Aorta (tissue), 5 donors: ENCODE data around the gene RPS19BP1. TPM values are rescaled to one million over a fixed set of nuclear protein-coding genes. Genes with fewer than 3 reads are reported as not detected.
A peak's percentile ranks its signal among the peaks of the same experiment; 100 is the strongest.

ENCODE experiments used
- ATAC-seq: fragments of 200-7000 bp; cut with Tn5 transposase; one replicate; pipeline ENCODE4 v1.9.1; 2022; ENCODE audit warnings: moderate library complexity; ENCODE audit not compliant: low FRiP score
- DNase-seq, 2 donors: peaks; one replicate each; pipeline ENCODE4 v3.0.0-alpha.2; 2020
- H3K27ac ChIP-seq, 2 donors: one replicate each; pipeline ENCODE4 v1.5.1; 2013; ENCODE audit warnings: low read length in 2 of 2, mild to moderate bottlenecking in 2 of 2, moderate library complexity in 2 of 2, control low read depth in 1 of 2, inconsistent platforms in 1 of 2, low read depth in 1 of 2
- H3K27me3 ChIP-seq, 2 donors: one replicate each; pipeline ENCODE4 v1.6.1; 2013; ENCODE audit warnings: control low read depth in 1 of 2, low read length in 1 of 2, mild to moderate bottlenecking in 1 of 2, moderate library complexity in 1 of 2; ENCODE audit not compliant: insufficient read depth in 2 of 2, control insufficient read depth in 1 of 2
- H3K36me3 ChIP-seq, 2 donors: one replicate each; pipeline ENCODE4 v1.6.1; 2013; ENCODE audit warnings: control low read depth in 1 of 2, low read length in 1 of 2, mild to moderate bottlenecking in 1 of 2; ENCODE audit not compliant: insufficient read depth in 2 of 2, control insufficient read depth in 1 of 2
- H3K4me1 ChIP-seq, 2 donors: one replicate each; pipeline ENCODE4 v1.6.1; 2013; ENCODE audit warnings: low read length in 2 of 2, control low read depth in 1 of 2, mild to moderate bottlenecking in 1 of 2, moderate library complexity in 1 of 2; ENCODE audit not compliant: insufficient read depth in 2 of 2, control insufficient read depth in 1 of 2
- H3K4me3 ChIP-seq, 2 donors: one replicate each; pipeline ENCODE4 v1.5.1; 2013; ENCODE audit warnings: low read length in 2 of 2, control low read depth in 1 of 2, mild to moderate bottlenecking in 1 of 2
- H3K9me3 ChIP-seq: one replicate; pipeline ENCODE4 v1.6.1; 2013; ENCODE audit warnings: mild to moderate bottlenecking, low read length; ENCODE audit not compliant: control insufficient read depth
- WGBS, 2 donors: extraction: QIAGEN DNeasy Blood & Tissue Kit; methylation state at CpG; one replicate each; pipeline ENCODE4 v1.1.7; 2013; 5-methylcytosine and 5-hydroxymethylcytosine counted together
- intact Hi-C, 2 donors: fragments of 100-400 bp; cut with DNase I; formaldehyde crosslinking; loops; one replicate each; pipeline versions ENCODE4 v1.14.2 to v1.15.0; 2022
- polyA plus RNA-seq, 2 donors: library from polyadenylated mRNA; stranded (reverse); fragments of 200-250 nt; gene quantifications; one replicate each; pipeline ENCODE4 v1.2.3, GENCODE V29; 2013
- total RNA-seq, 2 donors: library from RNA; stranded (reverse); fragmentation: NEBNext Ultra II Directional; extraction: Animal tissue kit (Norgen Biotek cat#: 25700); gene quantifications; one replicate each; pipeline ENCODE4 v1.2.1, GENCODE V29; 2021
- donor health status: healthy with polysubstance abuse.
- donor health status: Bipolar disorder and iron deficiency.
- donor health status: DM: no; HTN: no; CAD: no.
- donor health status: DM: no; HTN: no; CAD: no.
- donor health status: DM: yes; HTN: yes; CAD: no.

RPS19BP1 gene
- total and polyA plus RNA-seq, 4 donors = 50.4 to 160 (median 105) TPM

GRCh38 chr22:39497429-39497828 is 35.1 kb downstream of the RPS19BP1 start:
- H3K36me3 ChIP-seq = no peaks in the 10 kb centered on the region
- intact Hi-C loops = loop anchor here in 1 of 2 donors (10.0 kb wide), 1 partner anchor 93 kb away; no protein-coding TSS in a partner anchor
- peaks cover 0 to 2% of the 10 kb centered on the region in 2 donors for H3K4me1 ChIP-seq
- no peak overlapping the region for H3K27ac ChIP-seq
- no peak for DNase-seq
- H3K27me3 ChIP-seq = no peaks in the 10 kb centered on the region
- no peak overlapping the region for H3K4me3 ChIP-seq
- WGBS, 2 donors = 73 to 76% methylated on average over 8 of the region's 8 CpGs
- ATAC-seq = no peak
- H3K9me3 ChIP-seq = no peaks in the 10 kb centered on the region

- ATAC-seq = peak; percentile 67
- no peaks in the 10 kb centered on the region for H3K36me3 ChIP-seq
- H3K4me1 ChIP-seq = no peaks in the 10 kb centered on the region
- no peak overlapping the region for H3K4me3 ChIP-seq
- DNase-seq = peak; percentile 86 to 89
- H3K9me3 ChIP-seq = no peaks in the 10 kb centered on the region
- WGBS, 2 donors = 41 to 43% methylated on average over 13 of the region's 13 CpGs
- no peak overlapping the region for H3K27ac ChIP-seq
- intact Hi-C loops = loop anchor here in 1 of 2 donors (10.0 kb wide), 1 partner anchor 91 kb away; no protein-coding TSS in a partner anchor
- H3K27me3 ChIP-seq = no peaks in the 10 kb centered on the region
Measured at GRCh38 chr22:39496131-39496838, 36.3 kb downstream of the RPS19BP1 start.

GRCh38 chr22:39494471-39495120 is 38.0 kb downstream of the RPS19BP1 start:
- no peaks in the 10 kb centered on the region for H3K9me3 ChIP-seq
- H3K36me3 ChIP-seq = no peaks in the 10 kb centered on the region
- H3K4me3 ChIP-seq = no peak overlapping the region
- no peak for DNase-seq
- H3K27me3 ChIP-seq = no peaks in the 10 kb centered on the region
- no peak overlapping the region for H3K27ac ChIP-seq
- intact Hi-C loops = loop anchor here (5.0 to 10.0 kb wide), 2 partner anchors 57 to 90 kb away; no protein-coding TSS in a partner anchor
- no peak for ATAC-seq
- 84% methylated on average over 10 of the region's 10 CpGs for WGBS, 2 donors
- no peaks in the 10 kb centered on the region for H3K4me1 ChIP-seq

- Histone ChIP-seq H3K36me3 (no peaks in the 10 kb centered on the region), H3K4me1 (no peaks in the 10 kb centered on the region), H3K9me3 (no peaks in the 10 kb centered on the region), H3K27me3 (no peaks in the 10 kb centered on the region), H3K27ac (no peak overlapping the region), H3K4me3 (no peak overlapping the region)
- ATAC-seq = no peak
- no peak for DNase-seq
- intact Hi-C loops = loop anchor here (1.0 to 10.0 kb wide), 3 partner anchors 36 to 89 kb away; no protein-coding TSS in a partner anchor
- WGBS, 2 donors = 33 to 35% methylated on average over 4 of the region's 4 CpGs
Measured at GRCh38 chr22:39493759-39494158, 38.8 kb downstream of the RPS19BP1 start.

- H3K4me3 ChIP-seq = no peak overlapping the region
- no peak for ATAC-seq
- H3K4me1 ChIP-seq = no peaks in the 10 kb centered on the region
- WGBS, 2 donors = 84 to 87% methylated on average over 3 of the region's 3 CpGs
- H3K36me3 ChIP-seq = no peaks in the 10 kb centered on the region
- H3K9me3 ChIP-seq = no peaks in the 10 kb centered on the region
- no peak overlapping the region for H3K27ac ChIP-seq
- intact Hi-C loops = loop anchor here (5.0 to 10.0 kb wide), 2 partner anchors 55 to 87 kb away; no protein-coding TSS in a partner anchor
- H3K27me3 ChIP-seq = no peaks in the 10 kb centered on the region
- peak in 1 of 2 donors; percentile 42 for DNase-seq
Measured at GRCh38 chr22:39492186-39492585, 40.4 kb downstream of the RPS19BP1 start.

- no peak for DNase-seq
- Histone ChIP-seq H3K4me3 (no peak overlapping the region), H3K4me1 (no peaks in the 10 kb centered on the region), H3K9me3 (no peaks in the 10 kb centered on the region), H3K27ac (no peak overlapping the region), H3K27me3 (no peaks in the 10 kb centered on the region), H3K36me3 (no peaks in the 10 kb centered on the region)
- ATAC-seq = no peak
- intact Hi-C loops = loop anchor here (5.0 to 10.0 kb wide), 2 partner anchors 54 to 87 kb away; no protein-coding TSS in a partner anchor
- WGBS, 2 donors = 84 to 87% methylated on average over 6 of the region's 6 CpGs
Measured at GRCh38 chr22:39491696-39492095, 40.9 kb downstream of the RPS19BP1 start.

GRCh38 chr22:39490966-39491680 is 41.4 kb downstream of the RPS19BP1 start:
- Histone ChIP-seq H3K27ac (no peak overlapping the region), H3K4me3 (no peak overlapping the region), H3K27me3 (no peaks in the 10 kb centered on the region), H3K36me3 (no peaks in the 10 kb centered on the region), H3K9me3 (no peaks in the 10 kb centered on the region), H3K4me1 (no peaks in the 10 kb centered on the region)
- no peak for DNase-seq
- intact Hi-C loops = loop anchor here (5.0 to 10.0 kb wide), 2 partner anchors 54 to 86 kb away; no protein-coding TSS in a partner anchor
- no peak for ATAC-seq
- WGBS, 2 donors = 82 to 85% methylated on average over 9 of the region's 9 CpGs

GRCh38 chr22:39490135-39490798 is 42.3 kb downstream of the RPS19BP1 start:
- Histone ChIP-seq H3K36me3 (no peaks in the 10 kb centered on the region), H3K4me3 (no peak overlapping the region), H3K27me3 (no peaks in the 10 kb centered on the region), H3K27ac (no peak overlapping the region), H3K4me1 (no peaks in the 10 kb centered on the region), H3K9me3 (no peaks in the 10 kb centered on the region)
- ATAC-seq (peak; percentile 83), DNase-seq (peak; percentile 90 to 91)
- intact Hi-C loops = loop anchor here (5.0 to 10.0 kb wide), 2 partner anchors 53 to 85 kb away; no protein-coding TSS in a partner anchor
- 48 to 53% methylated on average over 13 of the region's 13 CpGs for WGBS, 2 donors
